ENCODE results near the gene PADI6.

PADI6 gene

GRCh38 chr1:17350083-17350482 lies 21.9 kb upstream of the PADI6 start:
- Histone ChIP-seq H3K79me2 (ENCODE audit: insufficient read depth, low read length) (no peaks in the 10 kb centered on the region), H3K9ac (ENCODE audit: low read depth, low read length) (no peak overlapping the region), H3K4me1 (ENCODE audit: insufficient read depth, low read length) (no peaks in the 10 kb centered on the region), H3K27ac (ENCODE audit: low read length) (no peak overlapping the region), H3K4me2 (ENCODE audit: insufficient read depth, low read length) (no peak overlapping the region), H3K4me3 (ENCODE audit: low read depth in 1 of 2, low read length in 2 of 2) (no peak overlapping the region), H2AFZ (ENCODE audit: low read depth, low read length) (no peak overlapping the region), H3K9me3 (ENCODE audit: insufficient read depth, low read length, severe bottlenecking) (no peaks in the 10 kb centered on the region), H3K36me3 (ENCODE audit: insufficient read depth, low read length) (no peaks in the 10 kb centered on the region), H3K27me3 (ENCODE audit: insufficient read depth, low read length, poor library complexity) (no peaks in the 10 kb centered on the region), H4K20me1 (ENCODE audit: insufficient read depth, low read length) (no peaks in the 10 kb centered on the region)
- DNase-seq (no peak), ATAC-seq (ENCODE audit: insufficient read depth, low read depth) (no peak)
- TF ChIP-seq CTCF (IDR thresholded peaks at IDR 0.05; ENCODE audit: borderline replicate concordance, extremely low read depth, low read length, poor library complexity, severe bottlenecking) (no peak), EZH2 (IDR thresholded peaks at IDR 0.05; ENCODE audit: borderline replicate concordance, low read depth, low read length, severe bottlenecking) (no peak)

GRCh38 chr1:17350928-17351446 lies 21.0 kb upstream of the PADI6 start:
- H3K36me3 ChIP-seq (ENCODE audit: insufficient read depth, low read length): no peaks in the 10 kb centered on the region
- DNase-seq (no peak), ATAC-seq (ENCODE audit: insufficient read depth, low read depth) (no peak)
- H3K27me3 ChIP-seq (ENCODE audit: insufficient read depth, low read length, poor library complexity): no peaks in the 10 kb centered on the region
- H3K9me3 ChIP-seq (ENCODE audit: insufficient read depth, low read length, severe bottlenecking): no peaks in the 10 kb centered on the region
- no peak overlapping the region for H3K27ac ChIP-seq (ENCODE audit: low read length)
- H4K20me1 ChIP-seq (ENCODE audit: insufficient read depth, low read length): no peaks in the 10 kb centered on the region
- H3K9ac ChIP-seq (ENCODE audit: low read depth, low read length): no peak overlapping the region
- H2AFZ ChIP-seq (ENCODE audit: low read depth, low read length): no peak overlapping the region
- TF ChIP-seq CTCF (IDR thresholded peaks at IDR 0.05; ENCODE audit: borderline replicate concordance, extremely low read depth, low read length, poor library complexity, severe bottlenecking) (no peak), EZH2 (IDR thresholded peaks at IDR 0.05; ENCODE audit: borderline replicate concordance, low read depth, low read length, severe bottlenecking) (no peak)
- H3K79me2 ChIP-seq (ENCODE audit: insufficient read depth, low read length): no peaks in the 10 kb centered on the region
- H3K4me3 ChIP-seq (ENCODE audit: low read depth in 1 of 2, low read length in 2 of 2): no peak overlapping the region
- H3K4me1 ChIP-seq (ENCODE audit: insufficient read depth, low read length): no peaks in the 10 kb centered on the region
- H3K4me2 ChIP-seq (ENCODE audit: insufficient read depth, low read length): no peak overlapping the region

- H3K27ac ChIP-seq (ENCODE audit: low read length): no peak overlapping the region
- H2AFZ ChIP-seq (ENCODE audit: low read depth, low read length): no peak overlapping the region
- TF ChIP-seq CTCF (IDR thresholded peaks at IDR 0.05; ENCODE audit: borderline replicate concordance, extremely low read depth, low read length, poor library complexity, severe bottlenecking) (no peak), EZH2 (IDR thresholded peaks at IDR 0.05; ENCODE audit: borderline replicate concordance, low read depth, low read length, severe bottlenecking) (no peak)
- no peaks in the 10 kb centered on the region for H3K79me2 ChIP-seq (ENCODE audit: insufficient read depth, low read length)
- DNase-seq (no peak), ATAC-seq (ENCODE audit: insufficient read depth, low read depth) (no peak)
- no peak overlapping the region for H3K4me2 ChIP-seq (ENCODE audit: insufficient read depth, low read length)
- H3K9me3 ChIP-seq (ENCODE audit: insufficient read depth, low read length, severe bottlenecking): no peaks in the 10 kb centered on the region
- H3K4me1 ChIP-seq (ENCODE audit: insufficient read depth, low read length): no peaks in the 10 kb centered on the region
- no peak overlapping the region for H3K9ac ChIP-seq (ENCODE audit: low read depth, low read length)
- H3K36me3 ChIP-seq (ENCODE audit: insufficient read depth, low read length): no peaks in the 10 kb centered on the region
- H4K20me1 ChIP-seq (ENCODE audit: insufficient read depth, low read length): no peaks in the 10 kb centered on the region
- H3K4me3 ChIP-seq (ENCODE audit: low read depth in 1 of 2, low read length in 2 of 2): no peak overlapping the region
- no peaks in the 10 kb centered on the region for H3K27me3 ChIP-seq (ENCODE audit: insufficient read depth, low read length, poor library complexity)
Observed at GRCh38 chr1:17351598-17352324, 20.2 kb upstream of the PADI6 start.
